Neuronal stem cell (in vitro differentiated cells): ENCODE measurements around the gene MOCS3. TPM values are rescaled to one million over a fixed set of nuclear protein-coding genes. Genes with fewer than 3 reads are reported as not detected.

Experiments
- DNase-seq: peaks from one replicate; pipeline ENCODE4 v3.0.0-alpha.2; 2013; ENCODE audit warnings: low spot score
- H2AFZ ChIP-seq: one replicate; pipeline ENCODE4 v1.6.1; 2013; ENCODE audit warnings: mild to moderate bottlenecking, low read length, inconsistent platforms
- H2AK5ac ChIP-seq: 2 replicates; pipeline ENCODE4 v1.6.1; 2013; ENCODE audit warnings: low read depth, mild to moderate bottlenecking, inconsistent platforms, low read length, moderate library complexity, mixed read lengths
- H2BK120ac ChIP-seq: 2 replicates; pipeline ENCODE4 v1.6.1; 2013; ENCODE audit warnings: low read depth, mild to moderate bottlenecking, inconsistent platforms, low read length, moderate library complexity, mixed read lengths
- H2BK12ac ChIP-seq: one replicate; pipeline ENCODE4 v1.6.1; 2013; ENCODE audit warnings: low read length, inconsistent platforms
- H2BK15ac ChIP-seq: 2 replicates; pipeline ENCODE4 v1.6.1; 2013; ENCODE audit warnings: mild to moderate bottlenecking, low read length, inconsistent platforms, mixed read lengths
- H2BK5ac ChIP-seq: one replicate; pipeline ENCODE4 v1.6.1; 2013; ENCODE audit warnings: inconsistent platforms, mild to moderate bottlenecking, low read length, moderate library complexity
- H3K14ac ChIP-seq: one replicate; pipeline ENCODE4 v1.6.1; 2013; ENCODE audit warnings: low read length, inconsistent platforms
- H3K18ac ChIP-seq: 2 replicates; pipeline ENCODE4 v1.6.1; 2013; ENCODE audit warnings: low read length, inconsistent platforms
- H3K23ac ChIP-seq: 2 replicates; pipeline ENCODE4 v1.6.1; 2013; ENCODE audit warnings: low read depth, mild to moderate bottlenecking, mixed read lengths, low read length, inconsistent platforms; ENCODE audit not compliant: poor library complexity
- H3K27ac ChIP-seq: replicated peaks from 3 replicates; pipeline ENCODE4 v1.5.1; 2013; ENCODE audit warnings: low read length, inconsistent platforms
- H3K27me3 ChIP-seq, 3 experiments: 2 replicates each; pipeline ENCODE4 v1.6.1; 2013; ENCODE audit warnings: low read length in 3 of 3, mild to moderate bottlenecking in 2 of 3, inconsistent platforms in 1 of 3, low read depth in 1 of 3, mixed read lengths in 1 of 3, moderate library complexity in 1 of 3; ENCODE audit not compliant: control insufficient read depth in 3 of 3, insufficient read depth in 3 of 3
- H3K36me3 ChIP-seq, 2 donors: replicated peaks in 1 of 2; 2 replicates each; pipeline ENCODE4 v1.6.1; 2013; ENCODE audit warnings: low read length in 2 of 2; ENCODE audit not compliant: control insufficient read depth in 2 of 2, insufficient read depth in 2 of 2
- H3K4ac ChIP-seq: 2 replicates; pipeline ENCODE4 v1.6.1; 2013; ENCODE audit warnings: inconsistent platforms, mild to moderate bottlenecking, low read length, moderate library complexity
- H3K4me1 ChIP-seq, 2 donors: 1 replicate in 1 of 2; 2 replicates in 1 of 2; pipeline ENCODE4 v1.6.1; 2013; ENCODE audit warnings: low read length in 2 of 2, low read depth in 1 of 2; ENCODE audit not compliant: control insufficient read depth in 2 of 2, insufficient read depth in 1 of 2
- H3K4me2 ChIP-seq: one replicate; pipeline ENCODE4 v1.6.1; 2013; ENCODE audit warnings: mild to moderate bottlenecking, low read length, inconsistent platforms; ENCODE audit not compliant: insufficient read depth, poor library complexity, severe bottlenecking
- H3K4me3 ChIP-seq, 2 donors: 2 replicates each; pipeline ENCODE4 v1.5.1; 2013; ENCODE audit warnings: low read length in 2 of 2, mild to moderate bottlenecking in 2 of 2, inconsistent platforms in 1 of 2, moderate library complexity in 1 of 2
- H3K79me1 ChIP-seq: one replicate; pipeline ENCODE4 v1.6.1; 2013; ENCODE audit warnings: low read depth, mild to moderate bottlenecking, inconsistent platforms, low read length, moderate library complexity
- H3K9ac ChIP-seq: one replicate; pipeline ENCODE4 v1.6.1; 2013; ENCODE audit warnings: mild to moderate bottlenecking, low read depth, low read length, inconsistent platforms; ENCODE audit not compliant: poor library complexity
- H3K9me3 ChIP-seq, 2 donors: replicated peaks in 1 of 2; 2 replicates each; pipeline versions ENCODE3 to v1.6.1; 2013; ENCODE audit warnings: low read length in 2 of 2, mild to moderate bottlenecking in 2 of 2, inconsistent platforms in 1 of 2, low read depth in 1 of 2, mixed read lengths in 1 of 2, moderate library complexity in 1 of 2; ENCODE audit not compliant: control insufficient read depth in 2 of 2, insufficient read depth in 1 of 2
- H4K8ac ChIP-seq: one replicate; pipeline ENCODE4 v1.6.1; 2013; ENCODE audit warnings: low read depth, mild to moderate bottlenecking, inconsistent platforms, low read length, moderate library complexity
- H4K91ac ChIP-seq: one replicate; pipeline ENCODE4 v1.6.1; 2013; ENCODE audit warnings: low read length, low read depth, mild to moderate bottlenecking, inconsistent platforms; ENCODE audit not compliant: poor library complexity
- WGBS, 2 donors: extraction: QIAGEN DNeasy Blood & Tissue Kit; methylation state at CpG; one replicate each; pipeline ENCODE4 v1.1.7; 2013; ENCODE audit warnings: missing lambda C conversion rate in 2 of 2, mixed read lengths in 1 of 2; ENCODE audit not compliant: insufficient read length in 2 of 2, insufficient replicate concordance in 1 of 2; ENCODE audit errors: extremely low coverage in 2 of 2; 5-methylcytosine and 5-hydroxymethylcytosine counted together
- polyA plus RNA-seq, 2 experiments: library from polyadenylated mRNA; stranded (reverse); fragments of 200-250 nt; gene quantifications; one replicate each; pipeline ENCODE4 v1.2.3, GENCODE V29; 2013

The MOCS3 gene, protein sequence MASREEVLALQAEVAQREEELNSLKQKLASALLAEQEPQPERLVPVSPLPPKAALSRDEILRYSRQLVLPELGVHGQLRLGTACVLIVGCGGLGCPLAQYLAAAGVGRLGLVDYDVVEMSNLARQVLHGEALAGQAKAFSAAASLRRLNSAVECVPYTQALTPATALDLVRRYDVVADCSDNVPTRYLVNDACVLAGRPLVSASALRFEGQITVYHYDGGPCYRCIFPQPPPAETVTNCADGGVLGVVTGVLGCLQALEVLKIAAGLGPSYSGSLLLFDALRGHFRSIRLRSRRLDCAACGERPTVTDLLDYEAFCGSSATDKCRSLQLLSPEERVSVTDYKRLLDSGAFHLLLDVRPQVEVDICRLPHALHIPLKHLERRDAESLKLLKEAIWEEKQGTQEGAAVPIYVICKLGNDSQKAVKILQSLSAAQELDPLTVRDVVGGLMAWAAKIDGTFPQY
- 2.6 TPM for polyA plus RNA-seq (2013, experiment 1 of 2)
- 2.5 TPM for polyA plus RNA-seq (2013, experiment 2 of 2)

GRCh38 chr20:50958615-50959542 lies at the start of gene MOCS3:
TSS of gene MOCS3 (plus strand) at chr20:50958818. CDS start at chr20:50958843, 25 bp downstream.
- no peaks in the 10 kb centered on the region for H3K9me3 ChIP-seq

DNA sequence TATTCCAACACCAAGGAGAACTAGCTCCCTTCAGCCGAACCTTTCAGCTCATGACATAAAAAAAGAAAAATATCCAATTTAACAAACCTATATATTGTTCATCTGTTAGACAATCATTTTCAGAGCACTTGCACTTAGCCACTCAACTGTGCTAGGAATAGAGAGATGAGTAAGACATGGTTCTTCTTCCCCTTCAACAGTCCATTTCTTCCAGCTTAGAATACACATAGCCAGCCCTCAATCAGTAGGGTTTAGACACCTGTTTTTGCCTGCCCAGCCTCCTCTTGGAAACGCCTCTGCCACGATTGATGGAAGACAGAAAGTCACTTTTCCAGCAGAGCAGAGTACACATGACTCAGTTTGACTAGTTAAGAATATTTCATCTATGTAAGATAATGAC lies 49.2 kb upstream of the MOCS3 start:
- Histone ChIP-seq H4K91ac (no peak overlapping the region), H3K4me1 (peaks cover 0 to 1% of the 10 kb centered on the region in 2 donors), H2AK5ac (no peak overlapping the region), H3K27me3 (no peaks in the 10 kb centered on the region), H3K4me2 (no peak overlapping the region), H2BK12ac (no peak overlapping the region), H3K9ac (no peak overlapping the region), H2BK5ac (no peak overlapping the region), H3K23ac (no peak overlapping the region), H3K4ac (no peak overlapping the region), H3K79me1 (peaks cover 6% of the 10 kb centered on the region), H3K18ac (no peak overlapping the region), H3K9me3 (peaks cover 0 to 8% of the 10 kb centered on the region in 2 donors), H2BK120ac (no peak overlapping the region), H3K14ac (no peak overlapping the region), H2BK15ac (no peak overlapping the region), H3K36me3 (peaks cover 6 to 84% of the 10 kb centered on the region in 2 donors), H4K8ac (no peak overlapping the region), H2AFZ (no peak overlapping the region), H3K27ac (no peak overlapping the region), H3K4me3 (no peak overlapping the region)
- WGBS, 2 donors = no CpG with 5 or more reads among the region's 3 CpGs
- no peak for DNase-seq

More at GRCh38 chr20:50958615-50959542, at the start of gene MOCS3:
- Histone ChIP-seq H3K4ac (peak within 1 kb of the TSS; percentile 84), H4K8ac (peak within 1 kb of the TSS; percentile 65), H3K23ac (peak within 1 kb of the TSS; percentile 56), H2BK120ac (peak within 1 kb of the TSS; percentile 74), H3K4me1 (peaks cover 15 to 18% of the 10 kb centered on the region in 2 donors), H2BK15ac (peak within 1 kb of the TSS; percentile 89), H3K36me3 (peaks cover 7 to 44% of the 10 kb centered on the region in 2 donors), H3K4me3 (peak within 1 kb of the TSS; percentile 90 to 98), H3K27ac (no peak within 1 kb of the TSS), H2BK5ac (peak within 1 kb of the TSS; percentile 87), H2BK12ac (no peak within 1 kb of the TSS), H3K18ac (peak within 1 kb of the TSS; percentile 38), H3K9ac (peak within 1 kb of the TSS; percentile 99), H3K4me2 (peak within 1 kb of the TSS; percentile 96), H3K27me3 (no peaks in the 10 kb centered on the region), H2AFZ (peak within 1 kb of the TSS; percentile 83), H4K91ac (peak within 1 kb of the TSS; percentile 68), H2AK5ac (peak within 1 kb of the TSS; percentile 98), H3K14ac (peak within 1 kb of the TSS; percentile 82), H3K79me1 (peaks cover 14% of the 10 kb centered on the region)
- WGBS, 2 donors = no CpG with 5 or more reads among the region's 67 CpGs
- peak; percentile 90 for DNase-seq

GRCh38 chr20:50911030-50911429 lies 47.6 kb upstream of the MOCS3 start:
- no peak overlapping the region for H3K4me3 ChIP-seq
- no peak overlapping the region for H3K18ac ChIP-seq
- H3K4ac ChIP-seq = no peak overlapping the region
- no peak overlapping the region for H2AK5ac ChIP-seq
- peaks cover 6% of the 10 kb centered on the region for H3K79me1 ChIP-seq
- WGBS, 2 donors = no CpG with 5 or more reads among the region's 3 CpGs
- no peak overlapping the region for H2AFZ ChIP-seq
- no peak for DNase-seq
- no peak overlapping the region for H4K8ac ChIP-seq
- H3K9me3 ChIP-seq = peaks cover 0 to 8% of the 10 kb centered on the region in 2 donors
- H3K27me3 ChIP-seq = no peaks in the 10 kb centered on the region
- H3K4me2 ChIP-seq = no peak overlapping the region
- H3K36me3 ChIP-seq = peaks cover 7 to 82% of the 10 kb centered on the region in 2 donors
- no peak overlapping the region for H3K23ac ChIP-seq
- H3K27ac ChIP-seq = no peak overlapping the region
- no peak overlapping the region for H4K91ac ChIP-seq
- no peak overlapping the region for H2BK12ac ChIP-seq
- H2BK120ac ChIP-seq = no peak overlapping the region
- peaks cover 1 to 2% of the 10 kb centered on the region in 2 donors for H3K4me1 ChIP-seq
- no peak overlapping the region for H3K9ac ChIP-seq
- H2BK5ac ChIP-seq = no peak overlapping the region
- H3K14ac ChIP-seq = no peak overlapping the region
- no peak overlapping the region for H2BK15ac ChIP-seq
